ENCODE data around the gene PATJ.
"Not testable (repeated sequence)": the region's sequence is repeated elsewhere in the genome, so short reads cannot be mapped to it uniquely, and the experiment has no call there.

The PATJ gene

DNA sequence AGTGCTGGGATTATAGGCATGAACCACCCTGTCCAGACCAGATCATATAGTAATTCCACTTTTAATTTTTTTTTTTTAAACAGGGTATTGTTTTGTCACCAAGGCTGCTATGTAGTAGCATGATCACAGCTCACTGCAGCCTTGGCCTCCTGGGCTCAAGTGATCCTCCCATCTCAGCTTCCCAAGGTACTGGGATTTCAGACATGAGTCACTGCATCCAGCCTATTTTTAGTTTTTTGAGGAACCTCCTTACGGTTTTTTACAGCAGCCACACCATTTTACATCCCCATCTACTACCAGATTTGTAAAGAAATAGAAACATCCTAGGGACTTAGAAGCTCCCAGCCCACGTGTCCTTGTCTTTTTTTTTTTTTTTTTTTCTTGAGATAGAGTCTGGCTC, 476.3 kb downstream of the PATJ start:
- Histone ChIP-seq H3K36me3 (ENCODE audit: control insufficient read depth, insufficient read depth, low read length) (peaks cover 8% of the 10 kb centered on the region), H3K4me3 (ENCODE audit: low read depth, low read length) (no peak overlapping the region), H3K9me3 (ENCODE audit: control insufficient read depth, insufficient read depth, low read length) (no peaks in the 10 kb centered on the region), H3K27me3 (ENCODE audit: control insufficient read depth, insufficient read depth, low read length) (no peaks in the 10 kb centered on the region), H3K4me1 (ENCODE audit: control insufficient read depth, insufficient read depth, low read length) (no peaks in the 10 kb centered on the region), H3K9ac (ENCODE audit: low read depth, low read length) (no peak overlapping the region)

DNA sequence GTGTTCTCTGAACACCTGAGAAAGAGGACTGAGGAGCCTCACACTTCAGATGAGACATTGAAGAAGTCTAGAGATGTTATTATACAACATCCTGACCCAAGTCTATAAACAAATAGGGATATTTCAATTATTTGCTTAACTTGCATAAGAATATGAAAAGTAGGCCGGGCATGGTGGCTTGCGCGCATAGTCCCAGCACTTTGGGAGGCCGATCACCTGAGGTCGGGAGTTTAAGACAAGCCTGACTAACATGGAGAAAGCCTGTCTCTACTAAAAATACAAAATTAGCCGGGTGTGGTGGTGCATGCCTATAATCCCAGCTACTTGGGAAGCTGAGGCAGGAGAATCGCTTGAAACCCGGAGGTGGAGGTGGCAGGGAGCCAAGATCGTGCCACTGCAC, 478.2 kb downstream of the PATJ start:
- H3K9me3 ChIP-seq (ENCODE audit: control insufficient read depth, insufficient read depth, low read length); H3K4me1 ChIP-seq (ENCODE audit: control insufficient read depth, insufficient read depth, low read length); H3K27me3 ChIP-seq (ENCODE audit: control insufficient read depth, insufficient read depth, low read length); H3K4me3 ChIP-seq (ENCODE audit: low read depth, low read length); H3K9ac ChIP-seq (ENCODE audit: low read depth, low read length): not testable (repeated sequence)
- peaks cover 12% of the 10 kb centered on the region for H3K36me3 ChIP-seq (ENCODE audit: control insufficient read depth, insufficient read depth, low read length)

DNA sequence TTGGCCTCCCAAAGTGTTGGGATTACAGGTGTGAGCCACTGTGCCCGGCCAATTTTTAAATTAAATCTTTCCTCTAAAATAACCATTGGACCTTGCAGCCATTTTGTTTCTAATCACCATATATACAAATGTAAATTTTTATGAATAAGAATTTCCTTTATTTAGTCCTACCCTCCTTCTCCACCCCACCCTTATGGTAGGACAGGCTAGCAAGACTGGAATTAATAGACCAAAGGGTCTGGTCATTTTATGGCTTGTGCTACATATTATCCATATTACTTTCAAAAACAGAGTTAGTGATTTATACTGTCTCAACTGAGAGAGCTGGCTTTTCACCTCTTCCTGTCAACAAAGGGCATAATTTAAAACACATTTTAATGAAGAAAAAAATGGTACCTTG, 478.9 kb downstream of the PATJ start:
- Histone ChIP-seq H3K4me1 (ENCODE audit: control insufficient read depth, insufficient read depth, low read length) (no peaks in the 10 kb centered on the region), H3K27me3 (ENCODE audit: control insufficient read depth, insufficient read depth, low read length) (no peaks in the 10 kb centered on the region), H3K36me3 (ENCODE audit: control insufficient read depth, insufficient read depth, low read length) (peaks cover 12% of the 10 kb centered on the region), H3K9me3 (ENCODE audit: control insufficient read depth, insufficient read depth, low read length) (no peaks in the 10 kb centered on the region), H3K4me3 (ENCODE audit: low read depth, low read length) (no peak overlapping the region), H3K9ac (ENCODE audit: low read depth, low read length) (no peak overlapping the region)

DNA sequence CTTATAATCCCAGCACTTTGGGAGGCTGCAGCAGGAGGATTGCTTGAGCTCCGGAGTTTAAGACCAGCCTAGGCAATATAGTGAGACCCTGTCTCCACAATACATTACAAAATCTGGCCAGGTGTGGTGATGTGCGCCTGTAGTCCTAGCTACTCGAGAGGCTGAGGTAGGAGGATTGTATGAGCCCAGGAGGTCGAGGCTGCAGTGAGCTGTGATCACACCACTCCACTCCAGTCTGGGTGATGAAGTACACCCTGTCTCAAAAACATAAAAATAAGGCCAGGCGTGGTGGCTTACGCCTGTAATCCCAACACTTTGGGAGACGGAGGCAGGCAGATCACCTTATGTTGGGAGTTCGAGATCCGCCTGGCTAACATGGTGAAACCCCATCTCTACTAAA, 480.0 kb downstream of the PATJ start:
- Histone ChIP-seq H3K9ac (ENCODE audit: low read depth, low read length) (no peak overlapping the region), H3K36me3 (ENCODE audit: control insufficient read depth, insufficient read depth, low read length) (peaks cover 18% of the 10 kb centered on the region), H3K4me3 (ENCODE audit: low read depth, low read length) (no peak overlapping the region), H3K9me3 (ENCODE audit: control insufficient read depth, insufficient read depth, low read length) (no peaks in the 10 kb centered on the region), H3K27me3 (ENCODE audit: control insufficient read depth, insufficient read depth, low read length) (no peaks in the 10 kb centered on the region), H3K4me1 (ENCODE audit: control insufficient read depth, insufficient read depth, low read length) (no peaks in the 10 kb centered on the region)

DNA sequence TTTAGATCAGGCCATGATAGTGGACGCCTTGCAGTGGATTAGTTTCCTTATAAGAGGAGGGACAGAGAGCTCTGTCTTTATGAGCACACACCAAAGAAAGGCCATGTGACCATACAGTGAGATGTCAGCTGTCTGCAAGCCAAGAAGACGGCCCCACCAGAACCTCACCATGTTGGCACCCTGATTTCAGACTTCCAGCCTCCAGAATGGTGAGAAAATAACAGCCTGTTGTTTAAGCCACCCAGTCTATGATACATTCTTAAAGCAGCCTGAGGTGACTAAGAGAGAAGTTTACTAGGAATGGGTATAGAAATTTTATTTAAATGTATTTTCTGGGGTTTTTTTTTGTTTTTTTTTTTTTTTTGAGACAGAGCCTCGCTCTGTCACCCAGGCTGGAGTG, 481.9 kb downstream of the PATJ start:
- Histone ChIP-seq H3K9ac (ENCODE audit: low read depth, low read length) (no peak overlapping the region), H3K36me3 (ENCODE audit: control insufficient read depth, insufficient read depth, low read length) (peaks cover 25% of the 10 kb centered on the region), H3K9me3 (ENCODE audit: control insufficient read depth, insufficient read depth, low read length) (no peaks in the 10 kb centered on the region), H3K4me3 (ENCODE audit: low read depth, low read length) (no peak overlapping the region), H3K4me1 (ENCODE audit: control insufficient read depth, insufficient read depth, low read length) (peaks cover 6% of the 10 kb centered on the region), H3K27me3 (ENCODE audit: control insufficient read depth, insufficient read depth, low read length) (no peaks in the 10 kb centered on the region)

DNA sequence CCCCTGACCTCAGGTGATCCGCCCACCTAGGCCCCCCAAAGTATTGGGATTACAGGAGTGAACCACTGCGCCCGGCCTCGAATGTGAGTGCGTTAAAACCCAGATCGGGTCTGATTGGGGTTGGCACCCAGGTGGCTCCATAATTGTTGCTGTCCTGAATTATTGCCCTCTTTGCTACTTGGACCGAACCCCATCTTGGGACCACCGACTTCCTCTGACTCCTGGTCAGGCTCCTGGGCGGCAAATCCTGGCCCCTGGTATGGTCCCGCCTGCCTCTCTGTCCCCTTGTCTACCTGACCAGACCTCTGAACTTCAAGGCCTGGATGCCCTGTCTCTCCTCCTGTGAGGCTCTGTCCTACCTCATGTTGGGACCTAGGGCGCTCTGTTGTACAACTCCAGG, 485.2 kb downstream of the PATJ start:
- peaks cover 29% of the 10 kb centered on the region for H3K36me3 ChIP-seq (ENCODE audit: control insufficient read depth, insufficient read depth, low read length)
- H3K9me3 ChIP-seq (ENCODE audit: control insufficient read depth, insufficient read depth, low read length): no peaks in the 10 kb centered on the region
- no peak overlapping the region for H3K4me3 ChIP-seq (ENCODE audit: low read depth, low read length)
- no peak overlapping the region for H3K9ac ChIP-seq (ENCODE audit: low read depth, low read length)
- no peaks in the 10 kb centered on the region for H3K27me3 ChIP-seq (ENCODE audit: control insufficient read depth, insufficient read depth, low read length)
- H3K4me1 ChIP-seq (ENCODE audit: control insufficient read depth, insufficient read depth, low read length): peaks cover 7% of the 10 kb centered on the region
